Uterus (tissue), 4 donors: ENCODE data around the gene FLNA. TPM values are rescaled to one million over a fixed set of nuclear protein-coding genes. Genes with fewer than 3 reads are reported as not detected.

ENCODE experiments used
- DNase-seq, 2 donors: peaks; one replicate each; pipeline ENCODE4 v3.0.0-alpha.2; 2019 to 2020
- H3K27ac ChIP-seq, 2 donors: fragments of 200-600 bp; sonication (generic); 1 replicate in 1 of 2; 2 replicates in 1 of 2; pipeline ENCODE4 v1.5.1; 2016 to 2018
- H3K27me3 ChIP-seq, 2 donors: fragments of 200-600 bp; sonication (generic); one replicate each; pipeline ENCODE4 v1.5.1; 2018 to 2019; ENCODE audit warnings: control low read depth in 1 of 2
- H3K36me3 ChIP-seq, 2 donors: fragments of 200-600 bp; sonication (generic); one replicate each; pipeline ENCODE4 v1.5.1; 2019; ENCODE audit warnings: control low read depth in 1 of 2
- H3K4me1 ChIP-seq, 2 donors: fragments of 200-600 bp; sonication (generic); one replicate each; pipeline ENCODE4 v1.5.1; 2018 to 2019; ENCODE audit warnings: control low read depth in 1 of 2
- H3K4me3 ChIP-seq, 2 donors: fragments of 200-600 bp; sonication (generic); 1 replicate in 1 of 2; 2 replicates in 1 of 2; pipeline ENCODE4 v1.5.1; 2018 to 2019; ENCODE audit warnings: mild to moderate bottlenecking in 1 of 2
- H3K9me3 ChIP-seq, 2 donors: fragments of 200-600 bp; sonication (generic); one replicate each; pipeline ENCODE4 v1.5.1; 2019; ENCODE audit warnings: control low read depth in 1 of 2
- POLR2A ChIP-seq, 2 donors: fragments of 450-650 bp; IDR thresholded peaks; one replicate each; pipeline ENCODE4 v1.6.1; 2016; ENCODE audit warnings: antibody characterized with exemption in 2 of 2, mild to moderate bottlenecking in 1 of 2, moderate library complexity in 1 of 2
- intact Hi-C: fragments of 100-400 bp; cut with DNase I; formaldehyde crosslinking; loops from one replicate; pipeline ENCODE4 v1.15.1; 2023; ENCODE audit warnings: low total_unique reads
- total RNA-seq, 4 donors: library from RNA; depleted of rRNA in 3 of 4; stranded (reverse); fragments of >200 nt in 3 of 4; gene quantifications; one replicate each; pipeline versions ENCODE4 v1.1.0 to v1.2.4, GENCODE V29; 2014 to 2023
- TF ChIP-seq, protein P1 (sequence below), 4 experiments: fragments of 200-600 bp in 2 of 4; fragments of 450-650 bp in 2 of 4; sonication (generic) in 2 of 4; IDR thresholded peaks; one replicate each; pipeline ENCODE4 v1.5.1; 2016 to 2019; ENCODE audit warnings: antibody characterized with exemption in 4 of 4, mild to moderate bottlenecking in 2 of 4, moderate library complexity in 1 of 4
- donor health status: DM: yes; HTN: yes; CAD: no.

FLNA gene
- total RNA-seq, 4 donors from 2014 or later, result 1,067 to 4,271 (median 2,911) TPM

DNA sequence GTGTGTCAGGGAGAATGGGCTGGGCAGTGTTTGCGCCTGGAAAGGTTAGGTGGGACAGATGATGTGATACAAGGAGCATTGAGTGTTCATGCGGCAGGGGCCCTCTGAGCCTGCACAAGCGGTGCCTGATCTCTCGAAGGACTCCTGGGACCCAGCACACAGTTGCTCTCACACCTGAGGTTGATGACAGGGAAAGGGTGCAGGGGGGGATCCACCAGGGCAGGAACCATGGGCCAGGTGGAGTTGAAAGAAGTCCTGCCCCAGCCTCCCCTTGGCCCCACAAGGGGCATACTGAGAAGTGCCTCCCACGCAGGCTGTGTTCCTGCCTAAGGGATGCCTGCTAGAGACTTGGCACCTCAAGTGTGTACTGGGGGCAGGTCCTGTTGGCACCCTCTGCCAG lies 45.8 kb downstream of the FLNA start:
- Histone ChIP-seq H3K4me3 (no peak overlapping the region), H3K36me3 (no peaks in the 10 kb centered on the region), H3K9me3 (no peaks in the 10 kb centered on the region), H3K27ac (no peak overlapping the region), H3K27me3 (no peaks in the 10 kb centered on the region), H3K4me1 (no peaks in the 10 kb centered on the region)
- intact Hi-C loops, result no loop called here
- no peak for TF ChIP-seq POLR2A (IDR thresholded peaks at IDR 0.05)
- TF ChIP-seq, protein P1, sequence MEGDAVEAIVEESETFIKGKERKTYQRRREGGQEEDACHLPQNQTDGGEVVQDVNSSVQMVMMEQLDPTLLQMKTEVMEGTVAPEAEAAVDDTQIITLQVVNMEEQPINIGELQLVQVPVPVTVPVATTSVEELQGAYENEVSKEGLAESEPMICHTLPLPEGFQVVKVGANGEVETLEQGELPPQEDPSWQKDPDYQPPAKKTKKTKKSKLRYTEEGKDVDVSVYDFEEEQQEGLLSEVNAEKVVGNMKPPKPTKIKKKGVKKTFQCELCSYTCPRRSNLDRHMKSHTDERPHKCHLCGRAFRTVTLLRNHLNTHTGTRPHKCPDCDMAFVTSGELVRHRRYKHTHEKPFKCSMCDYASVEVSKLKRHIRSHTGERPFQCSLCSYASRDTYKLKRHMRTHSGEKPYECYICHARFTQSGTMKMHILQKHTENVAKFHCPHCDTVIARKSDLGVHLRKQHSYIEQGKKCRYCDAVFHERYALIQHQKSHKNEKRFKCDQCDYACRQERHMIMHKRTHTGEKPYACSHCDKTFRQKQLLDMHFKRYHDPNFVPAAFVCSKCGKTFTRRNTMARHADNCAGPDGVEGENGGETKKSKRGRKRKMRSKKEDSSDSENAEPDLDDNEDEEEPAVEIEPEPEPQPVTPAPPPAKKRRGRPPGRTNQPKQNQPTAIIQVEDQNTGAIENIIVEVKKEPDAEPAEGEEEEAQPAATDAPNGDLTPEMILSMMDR (IDR thresholded peaks at IDR 0.05), result no peak
- DNase-seq, result no peak

DNA sequence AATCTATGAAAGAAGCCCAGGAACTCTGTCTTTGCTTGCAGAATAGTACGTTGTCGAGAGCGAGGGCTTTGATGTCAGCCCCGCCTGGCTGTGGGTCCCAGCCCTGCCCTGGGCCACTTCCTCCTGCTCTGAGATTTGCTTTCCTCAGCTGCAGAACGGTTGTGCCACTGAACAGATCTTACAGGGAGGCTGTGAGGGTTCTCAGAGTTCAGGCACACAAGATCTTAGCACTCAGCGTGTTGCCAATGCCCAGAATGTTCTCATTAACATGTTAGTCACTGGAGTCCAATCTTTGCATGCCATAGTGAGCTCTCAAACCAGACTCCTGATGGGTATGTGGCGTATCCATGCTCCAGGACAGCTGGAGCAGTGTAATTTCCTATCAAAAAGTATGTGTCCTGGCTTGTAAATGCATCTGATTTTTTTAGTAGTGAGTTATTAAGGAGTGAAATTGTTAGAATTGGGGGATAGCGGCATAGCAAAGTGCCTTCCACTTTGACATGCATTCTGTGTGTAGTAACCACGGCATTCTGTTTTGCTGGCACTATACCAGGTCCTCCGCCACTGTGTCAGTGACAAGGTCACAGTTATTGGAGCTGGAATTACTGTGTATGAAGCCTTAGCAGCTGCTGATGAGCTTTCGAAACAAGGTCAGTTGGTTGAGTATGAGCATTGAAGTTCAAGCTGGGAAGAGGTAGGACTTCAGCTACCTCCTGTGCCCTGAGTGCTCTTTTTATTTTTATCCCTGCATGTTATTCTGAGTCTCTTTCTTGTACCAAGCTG lies 47.2 kb downstream of the FLNA start:
- no peak overlapping the region for H3K27ac ChIP-seq
- intact Hi-C loops, result no loop called here
- TF ChIP-seq POLR2A (IDR thresholded peaks at IDR 0.05), result no peak

GRCh38 chrX:154325541-154325940 lies 48.9 kb downstream of the FLNA start:
- intact Hi-C loops, result no loop called here
- H3K27me3 ChIP-seq, result no peaks in the 10 kb centered on the region
- no peaks in the 10 kb centered on the region for H3K36me3 ChIP-seq
- no peak overlapping the region for H3K27ac ChIP-seq
- TF ChIP-seq POLR2A (IDR thresholded peaks at IDR 0.05), result no peak
- TF ChIP-seq, protein P1 (IDR thresholded peaks at IDR 0.05), result no peak
- no peak for DNase-seq
- H3K4me1 ChIP-seq, result no peaks in the 10 kb centered on the region
- no peaks in the 10 kb centered on the region for H3K9me3 ChIP-seq
- no peak overlapping the region for H3K4me3 ChIP-seq

More for the DNA sequence above, 47.2 kb downstream of the FLNA start:
- H3K9me3 ChIP-seq, result no peaks in the 10 kb centered on the region
- no peaks in the 10 kb centered on the region for H3K36me3 ChIP-seq
- H3K4me3 ChIP-seq, result no peak overlapping the region
- DNase-seq, result no peak
- H3K4me1 ChIP-seq, result no peaks in the 10 kb centered on the region
- H3K27me3 ChIP-seq, result no peaks in the 10 kb centered on the region

GRCh38 chrX:154323537-154323936 lies 50.9 kb downstream of the FLNA start:
- DNase-seq, result no peak
- Histone ChIP-seq H3K27ac (no peak overlapping the region), H3K27me3 (no peaks in the 10 kb centered on the region), H3K4me3 (no peak overlapping the region), H3K4me1 (no peaks in the 10 kb centered on the region), H3K36me3 (no peaks in the 10 kb centered on the region), H3K9me3 (no peaks in the 10 kb centered on the region)
- TF ChIP-seq, protein P1 (IDR thresholded peaks at IDR 0.05), result no peak
- no peak for TF ChIP-seq POLR2A (IDR thresholded peaks at IDR 0.05)
- intact Hi-C loops, result no loop called here

- Histone ChIP-seq H3K4me1 (no peaks in the 10 kb centered on the region), H3K9me3 (no peaks in the 10 kb centered on the region), H3K36me3 (no peaks in the 10 kb centered on the region), H3K27me3 (no peaks in the 10 kb centered on the region), H3K4me3 (no peak overlapping the region), H3K27ac (no peak overlapping the region)
- TF ChIP-seq, protein P1 (IDR thresholded peaks at IDR 0.05), result no peak
- no peak for TF ChIP-seq POLR2A (IDR thresholded peaks at IDR 0.05)
- intact Hi-C loops, result no loop called here
- no peak for DNase-seq
Measured at GRCh38 chrX:154322890-154323289, 51.5 kb downstream of the FLNA start.
